Nephron (organoid): Measurements from ENCODE around the gene GFY.

Source experiments
- H3K27ac Mint-ChIP-seq, 3 experiments: 2 replicates each; pipeline ENCODE4 v1.8.0; 2020; ENCODE audit warnings: mixed read lengths in 3 of 3, mild to moderate bottlenecking in 2 of 3, moderate library complexity in 1 of 3
- H3K27me3 Mint-ChIP-seq: 2 replicates; pipeline ENCODE4 v1.8.0; 2021; ENCODE audit warnings: low read depth, mild to moderate bottlenecking, moderate library complexity, mixed read lengths
- H3K36me3 Mint-ChIP-seq: 2 replicates; pipeline ENCODE4 v1.8.0; 2020; ENCODE audit warnings: low read depth, mixed read lengths
- H3K4me1 Mint-ChIP-seq: 2 replicates; pipeline ENCODE4 v1.8.0; 2020; ENCODE audit warnings: mixed read lengths
- H3K4me3 Mint-ChIP-seq, 3 experiments: 2 replicates each; pipeline ENCODE4 v1.8.0; 2020; ENCODE audit warnings: mild to moderate bottlenecking in 3 of 3, mixed read lengths in 3 of 3, moderate library complexity in 2 of 3
- H3K9me3 Mint-ChIP-seq: 2 replicates; pipeline ENCODE4 v1.8.0; 2020; ENCODE audit warnings: mixed read lengths
- CTCF ChIP-seq, 3 experiments: fragments of 200-600 bp; sonication (generic); IDR thresholded peaks; one replicate each; pipeline ENCODE4 v1.5.0; 2021; ENCODE audit warnings: antibody characterized with exemption in 3 of 3; ENCODE audit not compliant: unreplicated experiment in 3 of 3

The GFY gene

DNA sequence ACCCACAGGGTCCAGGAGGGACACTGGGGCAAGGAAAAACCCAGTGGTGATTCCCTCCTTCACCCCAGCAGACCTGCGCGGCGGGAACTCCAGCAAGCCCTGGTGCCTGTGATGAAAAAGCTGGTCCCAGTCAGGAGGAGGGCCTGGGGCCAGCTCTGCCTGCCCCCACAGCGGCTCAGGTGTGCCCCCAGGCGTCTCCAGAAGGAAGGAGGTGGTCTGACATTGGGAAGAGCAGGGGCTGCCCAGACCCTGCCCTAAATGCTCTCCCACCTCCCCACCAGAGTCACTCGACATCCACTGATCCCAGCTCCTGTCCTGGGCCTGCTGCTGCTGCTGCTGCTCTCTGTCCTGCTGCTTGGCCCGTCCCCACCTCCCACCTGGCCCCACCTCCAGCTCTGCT lies 8.1 kb upstream of the GFY start:
- H3K27me3 Mint-ChIP-seq: peaks cover 56% of the 10 kb centered on the region
- H3K4me3 Mint-ChIP-seq: no peak overlapping the region
- no peak for TF ChIP-seq CTCF (IDR thresholded peaks at IDR 0.05; ENCODE audit: unreplicated experiment in 3 of 3)
- no peak overlapping the region for H3K27ac Mint-ChIP-seq
- no peaks in the 10 kb centered on the region for H3K36me3 Mint-ChIP-seq
- no peaks in the 10 kb centered on the region for H3K9me3 Mint-ChIP-seq
- peaks cover 53% of the 10 kb centered on the region for H3K4me1 Mint-ChIP-seq

GRCh38 chr19:49418511-49418910 lies 6.7 kb upstream of the GFY start:
- no peak overlapping the region for H3K27ac Mint-ChIP-seq
- H3K4me1 Mint-ChIP-seq: peaks cover 47% of the 10 kb centered on the region
- no peaks in the 10 kb centered on the region for H3K36me3 Mint-ChIP-seq
- TF ChIP-seq CTCF (IDR thresholded peaks at IDR 0.05; ENCODE audit: unreplicated experiment in 3 of 3): no peak
- peaks cover under 1% of the 10 kb centered on the region for H3K9me3 Mint-ChIP-seq
- no peak overlapping the region for H3K4me3 Mint-ChIP-seq
- peaks cover 69% of the 10 kb centered on the region for H3K27me3 Mint-ChIP-seq

DNA sequence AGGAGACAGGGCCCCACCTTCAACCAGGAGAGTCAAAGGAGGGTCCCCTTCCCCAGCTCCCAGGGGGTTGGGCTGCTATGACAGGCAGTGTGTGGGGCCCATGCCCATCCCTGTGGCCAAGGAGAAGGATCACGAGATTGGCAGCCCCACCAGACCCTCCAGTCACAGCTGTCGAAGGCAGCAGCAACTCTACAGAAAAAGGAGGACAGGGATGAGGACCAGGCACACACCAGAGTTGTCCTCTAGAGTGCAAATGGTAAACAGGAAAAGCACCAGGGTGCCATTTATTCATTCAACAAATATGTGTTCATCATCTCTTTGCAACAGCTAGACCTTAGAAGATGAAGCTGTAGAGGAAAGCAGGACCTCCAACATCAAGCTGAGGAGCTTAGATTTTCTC lies 6.0 kb upstream of the GFY start:
- H3K9me3 Mint-ChIP-seq: peaks cover 3% of the 10 kb centered on the region
- no peak overlapping the region for H3K27ac Mint-ChIP-seq
- peaks cover 46% of the 10 kb centered on the region for H3K4me1 Mint-ChIP-seq
- no peaks in the 10 kb centered on the region for H3K36me3 Mint-ChIP-seq
- TF ChIP-seq CTCF (IDR thresholded peaks at IDR 0.05; ENCODE audit: unreplicated experiment in 3 of 3): no peak
- H3K27me3 Mint-ChIP-seq: peaks cover 76% of the 10 kb centered on the region
- H3K4me3 Mint-ChIP-seq: no peak overlapping the region

DNA sequence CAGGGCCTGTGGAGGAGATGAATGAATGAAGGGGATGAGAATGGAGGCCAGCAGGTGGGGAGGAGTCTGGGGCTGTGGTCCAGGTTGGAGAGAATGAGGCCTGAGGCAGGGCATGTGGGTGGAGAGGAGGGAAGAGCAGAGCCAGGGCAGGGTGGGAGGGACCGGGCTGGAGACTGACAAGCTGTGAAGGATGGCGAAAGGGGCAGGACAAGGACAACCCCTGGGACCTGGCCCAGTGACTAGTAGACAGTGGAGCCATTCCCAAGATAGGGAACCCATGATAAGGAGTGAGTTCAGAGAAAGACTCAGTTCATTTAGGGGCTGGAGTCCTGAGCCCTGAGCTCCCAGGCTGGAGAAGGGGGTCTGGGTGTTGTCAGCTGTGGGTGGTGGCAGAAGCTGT lies 5.0 kb upstream of the GFY start:
- no peak for TF ChIP-seq CTCF (IDR thresholded peaks at IDR 0.05; ENCODE audit: unreplicated experiment in 3 of 3)

GRCh38 chr19:49421039-49421877 lies 3.9 kb upstream of the GFY start:
- TF ChIP-seq CTCF (IDR thresholded peaks at IDR 0.05; ENCODE audit: unreplicated experiment in 3 of 3): no peak

More for the DNA sequence above, 5.0 kb upstream of the GFY start:
- H3K27ac Mint-ChIP-seq: no peak overlapping the region
- peak overlapping the region in 1 of 3 experiments; percentile 9 for H3K4me3 Mint-ChIP-seq
- no peaks in the 10 kb centered on the region for H3K36me3 Mint-ChIP-seq
- H3K9me3 Mint-ChIP-seq: peaks cover 3% of the 10 kb centered on the region
- H3K27me3 Mint-ChIP-seq: peaks cover 86% of the 10 kb centered on the region
- H3K4me1 Mint-ChIP-seq: peaks cover 45% of the 10 kb centered on the region

GRCh38 chr19:49421878-49422202 lies 3.3 kb upstream of the GFY start:
- peaks cover 3% of the 10 kb centered on the region for H3K9me3 Mint-ChIP-seq
- no peak overlapping the region for H3K27ac Mint-ChIP-seq
- peak overlapping the region in 2 of 3 experiments; percentile 24 to 29 for H3K4me3 Mint-ChIP-seq
- H3K36me3 Mint-ChIP-seq: no peaks in the 10 kb centered on the region
- peaks cover 93% of the 10 kb centered on the region for H3K27me3 Mint-ChIP-seq
- H3K4me1 Mint-ChIP-seq: peaks cover 48% of the 10 kb centered on the region
- no peak for TF ChIP-seq CTCF (IDR thresholded peaks at IDR 0.05; ENCODE audit: unreplicated experiment in 3 of 3)

More at GRCh38 chr19:49421039-49421877, 3.9 kb upstream of the GFY start:
- H3K9me3 Mint-ChIP-seq: peaks cover 3% of the 10 kb centered on the region
- H3K27me3 Mint-ChIP-seq: peaks cover 92% of the 10 kb centered on the region
- H3K4me3 Mint-ChIP-seq: peak overlapping the region; percentile 24 to 29 (median 29)
- no peaks in the 10 kb centered on the region for H3K36me3 Mint-ChIP-seq
- peaks cover 42% of the 10 kb centered on the region for H3K4me1 Mint-ChIP-seq
- H3K27ac Mint-ChIP-seq: no peak overlapping the region
